ENCODE results near the gene PLD2.
"Not testable (repeated sequence)": the region's sequence is repeated elsewhere in the genome, so short reads cannot be mapped to it uniquely, and the experiment has no call there.

PLD2 gene

GRCh38 chr17:4837471-4838308 is 30.7 kb downstream of the PLD2 start:
- DNase-seq = no peak

GRCh38 chr17:4838309-4838785 is 31.4 kb downstream of the PLD2 start:
- no peak for DNase-seq

GRCh38 chr17:4839221-4839620 is 32.3 kb downstream of the PLD2 start:
- DNase-seq = no peak

GRCh38 chr17:4839965-4840892 is 33.3 kb downstream of the PLD2 start:
- DNase-seq = no peak

- no peak for DNase-seq
These were observed 33.9 kb downstream of the PLD2 start for GRCh38 chr17:4840893-4841242.

GRCh38 chr17:4842376-4842775 is 35.4 kb downstream of the PLD2 start:
- DNase-seq = no peak

GRCh38 chr17:4843321-4844000 is 36.5 kb downstream of the PLD2 start:
- no peak for DNase-seq

- DNase-seq = no peak
These were observed 38.2 kb downstream of the PLD2 start for GRCh38 chr17:4845118-4845517.

- DNase-seq = no peak
These were observed 39.9 kb downstream of the PLD2 start for GRCh38 chr17:4846635-4847390.

GRCh38 chr17:4849011-4849536 is 42.1 kb downstream of the PLD2 start:
- no peak for DNase-seq

- DNase-seq = no peak
These were observed 43.3 kb downstream of the PLD2 start for GRCh38 chr17:4850246-4850645.

GRCh38 chr17:4851084-4851483 is 44.1 kb downstream of the PLD2 start:
- DNase-seq = no peak

- peak; percentile 10 to 62 (median 29) for DNase-seq
These were observed 45.7 kb downstream of the PLD2 start for GRCh38 chr17:4852567-4853207.

GRCh38 chr17:4853208-4853671 is 46.3 kb downstream of the PLD2 start:
- DNase-seq = peak in 3 of 6 experiments; percentile 8 to 19 (median 16)

GRCh38 chr17:4854111-4854681 is 47.2 kb downstream of the PLD2 start:
- DNase-seq = no peak

- no peak for DNase-seq
These were observed 49.5 kb downstream of the PLD2 start for GRCh38 chr17:4856271-4856936.

- DNase-seq = no peak
These were observed 50.0 kb downstream of the PLD2 start for GRCh38 chr17:4856937-4857314.

- DNase-seq = not testable (repeated sequence)
These were observed 50.4 kb downstream of the PLD2 start for GRCh38 chr17:4857347-4857746.

- no peak for DNase-seq
These were observed 51.3 kb downstream of the PLD2 start for GRCh38 chr17:4858068-4858881.

GRCh38 chr17:4858882-4859260 is 51.9 kb downstream of the PLD2 start:
- no peak for DNase-seq
